GM06990 (cell line): ENCODE measurements around the gene UBR1.
A peak's percentile ranks its signal among the peaks of the same experiment; 100 is the strongest.

Experiments used
- DNase-seq: peaks from one replicate; pipeline ENCODE4 v3.0.0-alpha.2; 2011; ENCODE audit not compliant: insufficient read length; ENCODE audit errors: extremely low read depth
- H3K27me3 ChIP-seq: replicated peaks from 2 replicates; pipeline ENCODE4 v1.6.0; 2011; ENCODE audit warnings: low read length; ENCODE audit not compliant: control insufficient read depth, insufficient read depth
- H3K36me3 ChIP-seq: 2 replicates; pipeline ENCODE4 v1.5.1; 2011; ENCODE audit warnings: low read length; ENCODE audit not compliant: control insufficient read depth, insufficient read depth
- H3K4me3 ChIP-seq: replicated peaks from 2 replicates; pipeline ENCODE4 v1.5.1; 2011; ENCODE audit warnings: low read depth, mild to moderate bottlenecking, control low read depth, low read length
- TF ChIP-seq, protein P1 (sequence below): IDR thresholded peaks from 2 replicates; pipeline ENCODE4 v1.5.1; 2011; ENCODE audit warnings: low read length, control low read depth, mild to moderate bottlenecking, inconsistent platforms; ENCODE audit not compliant: insufficient read depth, poor library complexity, severe bottlenecking

UBR1 gene

DNA sequence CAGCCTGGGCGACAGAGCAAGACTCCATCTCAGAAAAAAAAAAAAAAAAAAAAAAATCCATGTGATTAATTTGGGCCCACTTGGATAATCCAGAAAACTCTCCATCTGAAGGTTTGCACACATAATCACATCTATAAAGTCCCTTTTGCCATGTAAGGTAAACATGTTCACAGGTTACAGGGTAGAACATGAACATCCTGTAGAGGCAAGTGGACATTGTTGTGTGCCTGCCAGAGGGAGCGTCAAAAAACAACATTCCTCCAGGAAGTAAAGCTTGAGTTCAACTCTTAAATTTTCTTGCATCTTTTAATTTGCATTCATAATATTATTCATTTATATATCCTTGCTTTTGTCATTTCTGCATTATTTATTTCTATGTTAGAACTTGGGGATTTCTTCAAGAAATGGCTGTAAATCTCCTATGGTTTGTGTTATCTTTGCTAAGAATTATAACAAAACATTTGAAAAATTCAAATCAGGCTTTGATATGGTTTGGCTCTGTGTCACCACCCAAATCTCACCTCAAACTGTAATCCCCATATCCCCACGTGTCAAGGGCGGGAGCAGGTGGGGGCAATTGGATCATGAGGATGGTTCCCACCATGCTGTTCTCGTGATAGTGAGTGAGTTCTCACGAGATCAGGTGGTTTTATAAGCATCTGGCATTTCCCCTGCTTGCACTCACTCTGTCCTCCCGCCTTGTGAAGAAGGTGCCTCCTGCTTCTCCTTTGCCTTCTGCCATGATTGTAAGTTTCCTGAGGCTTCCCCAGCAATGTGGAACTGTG lies 173.9 kb downstream of the UBR1 start:
- no peaks in the 10 kb centered on the region for H3K27me3 ChIP-seq

DNA sequence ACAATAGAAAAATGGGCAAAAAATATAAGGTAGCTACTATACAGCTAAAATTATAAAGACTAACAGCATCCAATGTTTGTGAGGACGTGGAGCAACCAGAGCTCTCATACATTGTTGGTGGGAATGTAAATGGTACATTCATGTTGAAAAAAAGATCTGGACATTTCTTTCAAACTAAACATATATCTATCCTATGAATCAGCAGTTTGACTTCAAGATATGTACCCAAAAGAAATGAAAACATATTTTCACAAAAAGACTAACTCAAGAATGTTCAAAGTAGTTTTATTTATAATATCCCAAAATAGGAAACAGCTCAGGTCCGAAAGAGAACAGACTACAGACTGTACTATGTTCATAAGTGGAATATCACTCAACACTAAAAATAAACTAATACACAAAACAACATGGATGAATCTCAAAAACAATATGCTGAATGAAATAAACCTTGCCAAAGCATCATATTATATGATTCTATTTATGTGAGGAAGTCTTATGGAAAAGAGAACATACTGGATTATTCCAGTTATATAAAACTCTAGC lies 176.5 kb downstream of the UBR1 start:
- no peak for DNase-seq
- Histone ChIP-seq H3K36me3 (no peaks in the 10 kb centered on the region), H3K4me3 (no peak overlapping the region), H3K27me3 (no peaks in the 10 kb centered on the region)
- TF ChIP-seq, protein P1, sequence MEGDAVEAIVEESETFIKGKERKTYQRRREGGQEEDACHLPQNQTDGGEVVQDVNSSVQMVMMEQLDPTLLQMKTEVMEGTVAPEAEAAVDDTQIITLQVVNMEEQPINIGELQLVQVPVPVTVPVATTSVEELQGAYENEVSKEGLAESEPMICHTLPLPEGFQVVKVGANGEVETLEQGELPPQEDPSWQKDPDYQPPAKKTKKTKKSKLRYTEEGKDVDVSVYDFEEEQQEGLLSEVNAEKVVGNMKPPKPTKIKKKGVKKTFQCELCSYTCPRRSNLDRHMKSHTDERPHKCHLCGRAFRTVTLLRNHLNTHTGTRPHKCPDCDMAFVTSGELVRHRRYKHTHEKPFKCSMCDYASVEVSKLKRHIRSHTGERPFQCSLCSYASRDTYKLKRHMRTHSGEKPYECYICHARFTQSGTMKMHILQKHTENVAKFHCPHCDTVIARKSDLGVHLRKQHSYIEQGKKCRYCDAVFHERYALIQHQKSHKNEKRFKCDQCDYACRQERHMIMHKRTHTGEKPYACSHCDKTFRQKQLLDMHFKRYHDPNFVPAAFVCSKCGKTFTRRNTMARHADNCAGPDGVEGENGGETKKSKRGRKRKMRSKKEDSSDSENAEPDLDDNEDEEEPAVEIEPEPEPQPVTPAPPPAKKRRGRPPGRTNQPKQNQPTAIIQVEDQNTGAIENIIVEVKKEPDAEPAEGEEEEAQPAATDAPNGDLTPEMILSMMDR = no peak

More for the DNA sequence above, 173.9 kb downstream of the UBR1 start:
- Histone ChIP-seq H3K4me3 (no peak overlapping the region), H3K36me3 (no peaks in the 10 kb centered on the region)
- no peak for DNase-seq
- TF ChIP-seq, protein P1 = no peak

DNA sequence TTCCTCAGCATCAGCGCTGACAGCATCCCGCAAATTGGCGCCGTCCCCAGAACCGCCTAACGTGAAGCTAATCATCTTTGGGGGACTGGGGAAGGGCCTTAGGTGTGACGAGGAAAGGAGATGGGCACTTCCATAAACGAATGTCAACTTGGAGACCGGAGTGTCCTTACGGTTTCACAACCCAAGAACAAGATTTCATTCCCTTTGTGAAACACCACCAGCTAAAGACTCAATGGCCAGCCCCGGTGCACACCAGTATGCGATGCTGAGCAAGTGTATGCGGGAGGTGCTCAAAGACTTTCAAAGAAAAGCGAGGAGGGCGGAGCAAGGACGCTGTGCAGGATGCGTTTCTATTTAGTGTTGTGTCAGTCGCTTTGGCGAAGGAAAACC lies 184.5 kb downstream of the UBR1 start:
- Histone ChIP-seq H3K27me3 (no peaks in the 10 kb centered on the region), H3K4me3 (peak overlapping the region; percentile 52), H3K36me3 (no peaks in the 10 kb centered on the region)
- no peak for DNase-seq
- TF ChIP-seq, protein P1 = no peak

DNA sequence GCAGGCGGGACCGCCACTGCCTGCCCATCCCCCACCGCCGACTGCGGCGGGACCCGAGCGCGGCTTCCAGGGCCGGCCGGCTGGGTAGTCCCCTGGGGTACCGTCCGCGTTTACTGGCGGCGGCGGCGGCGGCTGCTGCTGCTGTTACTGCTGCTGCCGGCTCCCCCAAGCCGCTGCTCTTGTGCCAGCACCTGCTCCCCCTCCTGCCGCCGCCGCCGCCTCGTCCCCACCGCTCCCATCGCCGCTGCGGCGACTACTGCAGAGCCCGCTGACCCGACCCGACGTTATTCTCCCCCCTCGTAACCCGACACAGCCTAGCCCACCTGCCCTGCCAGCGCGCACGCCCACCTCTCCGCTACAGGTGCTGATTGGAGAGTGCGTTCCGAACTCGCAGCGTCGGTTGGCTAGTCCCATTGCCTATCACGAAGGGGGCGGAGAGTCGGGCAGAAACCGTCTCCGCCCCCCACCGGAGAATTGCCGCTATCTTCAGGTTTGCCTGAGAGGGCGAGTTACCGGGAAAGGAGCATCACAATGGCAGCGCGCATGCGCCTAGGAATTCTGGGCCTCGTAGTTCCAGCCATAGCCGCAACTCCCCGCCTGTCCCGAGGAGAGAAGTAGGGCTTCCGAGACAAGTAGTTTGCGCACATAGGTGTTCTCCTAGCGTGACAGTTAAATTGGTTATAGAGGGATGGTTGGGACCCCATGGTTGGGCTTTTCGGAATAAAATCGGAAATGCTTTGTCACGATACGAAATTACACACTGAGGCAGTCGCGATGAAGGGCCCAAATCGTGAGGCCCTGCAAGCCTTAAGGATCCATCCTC lies 185.1 kb downstream of the UBR1 start, which contains the start of gene TTBK2:
TSS of gene TTBK2 (minus strand) at position 260 of the 823 bp plus-strand sequence. CDS start 42,161 bp downstream, outside the sequence.
- Histone ChIP-seq H3K27me3 (no peaks in the 10 kb centered on the region), H3K4me3 (peak within 1 kb of the TSS; percentile 73), H3K36me3 (no peaks in the 10 kb centered on the region)
- DNase-seq = peak; percentile 96
- TF ChIP-seq, protein P1 = no peak

DNA sequence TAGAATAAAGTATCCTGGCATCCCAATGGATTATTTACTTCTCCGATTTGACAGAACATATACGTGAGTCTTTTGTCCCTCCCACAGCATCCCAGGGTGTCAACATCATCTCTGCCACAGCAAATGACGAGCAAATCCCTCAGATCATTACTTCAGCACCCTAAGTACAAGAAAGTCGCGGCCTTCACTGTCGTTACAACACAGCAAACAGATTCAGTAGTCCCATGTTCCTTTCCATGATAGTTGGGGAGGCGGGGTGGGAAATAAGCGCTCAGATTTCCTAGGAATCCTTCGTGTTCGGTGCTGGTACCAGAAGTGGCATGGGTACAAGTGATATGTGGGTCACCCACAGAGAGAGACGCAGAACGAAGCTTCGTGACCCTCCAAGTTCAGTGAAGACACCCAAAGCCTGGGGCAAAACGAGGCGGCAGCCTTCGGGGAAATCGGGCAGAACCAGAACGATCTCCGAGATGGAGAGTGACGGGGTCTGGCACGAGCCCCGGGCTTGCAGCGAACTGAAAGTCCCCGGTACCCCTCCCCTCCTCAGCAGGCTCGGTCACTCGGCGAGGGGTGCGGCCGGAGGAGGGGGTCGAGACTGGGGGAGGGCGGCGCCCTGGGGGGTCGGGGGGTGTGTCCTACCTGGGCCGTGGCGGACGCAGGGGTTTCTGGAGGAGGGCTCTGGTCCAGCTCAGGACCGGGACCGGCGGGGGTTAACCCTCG lies 185.9 kb downstream of the UBR1 start:
- peak overlapping the region; percentile 73 for H3K4me3 ChIP-seq
- no peak for DNase-seq
- TF ChIP-seq, protein P1 = no peak
- H3K36me3 ChIP-seq = no peaks in the 10 kb centered on the region
- no peaks in the 10 kb centered on the region for H3K27me3 ChIP-seq
